GM10847 (cell line): ENCODE data around the gene RIMS3.

ENCODE experiments used
- POLR2A ChIP-seq: IDR thresholded peaks from 2 replicates; pipeline ENCODE4 v1.6.1; 2011; ENCODE audit not compliant: insufficient read length; ENCODE audit errors: extremely low read depth

The RIMS3 gene

DNA sequence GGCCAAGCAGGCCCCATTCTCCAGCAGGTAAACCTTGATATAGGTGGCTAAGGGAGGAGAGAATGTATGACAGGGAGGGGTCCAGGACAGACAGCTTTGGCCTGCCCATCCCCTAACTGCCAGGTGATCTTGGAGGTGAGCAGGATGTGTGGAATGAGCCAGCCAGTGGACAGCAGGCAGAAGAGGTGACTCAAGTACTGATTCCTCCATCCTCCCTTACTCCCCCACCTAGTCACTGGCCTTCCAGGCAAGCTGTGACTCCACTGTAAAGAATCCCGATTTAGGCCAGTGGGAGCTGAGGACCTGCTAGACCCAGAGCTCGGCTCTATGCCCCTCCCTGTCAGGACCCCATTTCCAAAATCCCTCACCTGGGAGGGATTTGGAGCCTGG lies 36.6 kb downstream of the RIMS3 start:
- TF ChIP-seq POLR2A, result no peak

DNA sequence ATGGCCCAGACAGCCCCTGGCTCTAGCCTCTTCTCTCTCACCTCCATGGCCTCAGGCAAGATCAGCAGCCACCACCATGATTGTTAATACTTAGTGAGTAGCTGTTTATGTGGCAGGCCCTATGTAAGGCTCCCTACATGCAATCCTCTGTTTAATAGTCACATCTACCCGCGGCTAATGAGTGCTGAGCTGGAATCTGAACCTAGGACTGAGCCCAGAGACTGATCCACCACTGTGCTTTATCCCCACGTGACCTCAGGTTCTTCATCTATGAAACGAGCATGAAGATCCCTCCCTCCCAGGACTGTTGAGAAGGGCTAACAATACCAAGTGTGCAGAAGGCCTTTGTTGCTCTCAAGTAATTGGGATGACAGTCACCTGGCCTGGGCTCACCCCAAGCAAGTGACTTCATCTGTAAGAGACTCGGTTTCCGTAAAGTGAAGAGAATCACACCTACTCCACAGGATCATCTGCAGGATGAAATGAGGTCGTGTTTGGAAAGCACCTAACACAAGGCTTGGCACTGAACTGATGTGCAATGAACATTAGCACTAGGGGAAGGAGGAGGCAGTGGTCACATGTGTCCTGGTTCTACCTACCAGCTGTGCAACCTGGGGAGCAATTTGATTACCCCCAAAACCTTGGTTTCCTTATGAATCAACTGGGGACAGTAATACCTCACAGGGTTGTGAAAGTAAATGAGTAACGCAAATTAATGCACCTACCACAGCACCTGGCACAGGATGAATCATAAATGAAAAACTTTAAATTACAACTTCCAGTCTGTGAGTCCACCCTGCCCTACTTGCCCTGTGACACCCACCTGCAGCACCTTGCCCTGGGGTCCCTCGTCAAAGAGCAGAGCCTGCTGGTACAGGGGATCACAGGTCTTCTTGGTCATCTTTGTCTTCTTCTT lies 37.2 kb downstream of the RIMS3 start:
- TF ChIP-seq POLR2A, result no peak

GRCh38 chr1:40626383-40626770 lies 39.1 kb downstream of the RIMS3 start:
- TF ChIP-seq POLR2A, result no peak

GRCh38 chr1:40625476-40626382 lies 39.8 kb downstream of the RIMS3 start:
- TF ChIP-seq POLR2A, result no peak

DNA sequence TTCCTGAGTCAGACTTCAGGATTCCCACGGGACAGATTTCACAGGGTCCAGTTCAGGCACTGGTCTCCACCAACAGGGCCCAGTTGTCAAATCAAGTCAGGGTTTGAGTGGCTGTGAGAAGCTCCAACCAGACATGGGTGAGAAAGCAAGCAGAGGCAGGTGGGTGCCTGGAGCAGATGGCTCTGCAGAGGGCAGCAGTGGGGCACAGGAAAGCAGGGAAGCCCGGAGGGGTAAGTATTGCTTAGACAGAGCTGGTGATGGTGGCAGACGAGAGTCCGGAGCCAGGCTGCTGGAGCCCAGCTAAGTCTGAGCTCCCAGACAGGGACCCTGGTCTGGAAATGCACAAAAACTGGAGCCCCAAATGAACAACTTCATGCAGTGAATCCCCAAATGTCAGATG lies 40.4 kb downstream of the RIMS3 start:
- TF ChIP-seq POLR2A, result no peak

- no peak for TF ChIP-seq POLR2A
Measured at GRCh38 chr1:40622936-40623629, 42.4 kb downstream of the RIMS3 start.

DNA sequence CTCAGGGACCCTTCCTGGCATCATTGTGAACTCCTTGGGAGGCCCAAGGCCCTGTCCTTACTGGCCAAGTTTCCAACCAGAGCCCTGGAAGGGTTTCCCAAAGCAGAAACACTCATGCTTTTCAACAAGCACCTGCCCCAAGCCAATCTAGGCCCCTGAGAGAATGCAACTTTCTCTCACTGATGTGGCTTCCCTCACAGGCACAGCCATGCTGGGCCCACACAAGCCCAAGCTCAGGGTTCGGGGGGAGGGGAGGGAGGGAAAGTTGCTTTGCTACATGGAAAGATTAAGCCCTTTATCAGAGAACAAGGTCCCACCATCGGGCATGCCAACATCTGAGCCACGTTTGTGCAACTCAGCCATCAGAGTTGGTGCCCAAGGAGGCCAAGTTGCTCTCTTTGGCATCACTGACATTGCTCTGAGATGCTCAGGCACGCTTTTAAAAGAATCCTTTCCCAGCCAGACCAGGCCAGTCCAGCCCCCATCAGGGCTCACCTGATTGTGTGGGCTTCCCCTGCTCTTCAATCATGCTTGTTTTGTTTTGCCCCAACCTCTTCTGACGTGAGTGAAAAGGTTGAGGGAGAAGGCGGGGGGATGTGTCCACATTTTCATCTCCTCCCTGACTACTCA lies 43.5 kb downstream of the RIMS3 start:
- TF ChIP-seq POLR2A, result no peak

GRCh38 chr1:40620586-40621210 lies 44.8 kb downstream of the RIMS3 start:
- TF ChIP-seq POLR2A, result no peak

DNA sequence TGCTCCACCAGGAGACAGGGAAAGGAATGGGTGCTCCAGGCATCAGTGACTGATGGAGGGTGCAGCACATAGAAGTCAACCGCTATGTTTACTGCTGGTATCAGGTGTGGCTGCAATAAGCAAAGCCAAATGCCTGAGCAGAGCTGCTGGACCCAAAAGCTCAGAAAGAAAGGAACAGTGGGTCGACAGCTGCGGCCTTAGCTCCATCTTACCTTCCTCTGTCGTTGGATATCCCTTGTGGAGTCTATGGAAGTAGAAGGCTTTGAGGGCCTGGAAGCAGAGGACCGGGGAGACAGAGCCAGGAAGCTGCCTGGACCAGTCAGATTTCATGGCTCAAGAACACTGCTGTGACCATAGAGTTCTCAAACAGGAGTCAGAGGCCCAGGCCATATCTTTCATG lies 45.3 kb downstream of the RIMS3 start:
- no peak for TF ChIP-seq POLR2A

GRCh38 chr1:40618108-40618507 lies 47.4 kb downstream of the RIMS3 start:
- TF ChIP-seq POLR2A, result no peak

- TF ChIP-seq POLR2A, result no peak
Measured at GRCh38 chr1:40612345-40612831, 53.1 kb downstream of the RIMS3 start.

- TF ChIP-seq POLR2A, result no peak
Measured at GRCh38 chr1:40610156-40610555, 55.3 kb downstream of the RIMS3 start.

DNA sequence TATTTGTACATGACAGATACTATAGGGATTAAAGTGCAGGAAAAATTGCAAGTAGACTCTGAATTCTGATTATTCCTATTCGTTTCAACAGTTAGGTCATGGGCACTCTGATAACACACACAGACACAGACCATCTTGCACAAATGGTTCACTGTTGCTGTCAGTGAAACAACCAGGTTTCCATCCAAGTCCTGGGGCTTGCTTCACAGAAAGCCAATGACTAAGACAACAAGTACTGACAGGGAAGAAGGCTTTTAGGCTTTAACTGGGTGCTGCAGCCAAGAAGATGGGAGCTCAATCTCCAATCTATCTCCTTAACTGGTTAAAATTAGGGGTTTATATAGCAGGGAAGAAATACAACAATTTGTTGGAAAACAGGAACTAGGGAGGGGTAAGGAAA lies 57.6 kb downstream of the RIMS3 start:
- no peak for TF ChIP-seq POLR2A

DNA sequence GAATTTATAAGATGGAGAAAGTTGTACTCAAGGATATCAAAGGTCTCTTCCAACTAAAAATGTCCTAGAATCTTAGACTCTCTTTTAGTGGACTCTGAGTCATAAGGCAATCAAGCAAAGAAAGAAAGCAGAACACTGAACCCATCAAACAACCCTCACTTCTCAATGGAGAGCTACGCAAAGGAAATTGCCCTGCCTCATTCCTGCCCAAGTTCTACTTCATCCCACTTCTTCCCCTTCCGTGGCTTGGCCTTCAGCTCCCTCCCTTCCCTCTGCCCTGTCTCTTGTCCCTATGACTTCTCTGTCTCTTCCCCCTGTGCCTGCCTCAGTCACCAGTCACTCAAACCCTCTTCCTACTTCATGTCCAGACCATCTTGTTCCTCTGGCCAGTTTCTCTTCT lies 58.5 kb downstream of the RIMS3 start:
- no peak for TF ChIP-seq POLR2A
